ENCODE data around the gene TNNI2. TPM values are rescaled to one million over a fixed set of nuclear protein-coding genes. Genes with fewer than 3 reads are reported as not detected.

TNNI2 gene
- total RNA-seq, 1 experiment from 2014 or later: 7.8 TPM

- H3K27me3 ChIP-seq (ENCODE audit: insufficient read depth, low read depth): no peaks in the 10 kb centered on the region
- H2AFZ ChIP-seq: no peak overlapping the region
- no peaks in the 10 kb centered on the region for H4K20me1 ChIP-seq (ENCODE audit: insufficient read depth)
- H3K4me3 ChIP-seq: no peak overlapping the region
- no peaks in the 10 kb centered on the region for H3K36me3 ChIP-seq (ENCODE audit: low read depth)
- no TSS peak for BruUV-seq (replicated peaks)
- TF ChIP-seq CTCF (conservative IDR thresholded peaks at IDR 0.05) (no peak), EZH2 (IDR thresholded peaks at IDR 0.05; ENCODE audit: low read depth) (no peak)
- no peak for DNase-seq
- no peaks in the 10 kb centered on the region for H3F3A ChIP-seq (ENCODE audit: insufficient read depth, low read depth)
- H3K4me1 ChIP-seq (replicated peaks; ENCODE audit: insufficient read depth): no peaks in the 10 kb centered on the region
- ChIA-PET CTCF (no interaction called here), POLR2A (ENCODE audit: unreplicated experiment) (interaction anchor here (0.6 kb wide), 1 partner anchor 40 kb away, joined by 3 read pairs; no protein-coding TSS in a partner anchor)
- H3K4me2 ChIP-seq: no peak overlapping the region
- no peaks in the 10 kb centered on the region for H3K9me3 ChIP-seq (ENCODE audit: insufficient read depth, low read depth)
- no peaks in the 10 kb centered on the region for H3K9me2 ChIP-seq (ENCODE audit: insufficient read depth)
- H3K27ac ChIP-seq: no peak overlapping the region
- intact Hi-C loops (cut with micrococcal nuclease; ENCODE audit: unreplicated experiment): no loop called here
- no peaks in the 10 kb centered on the region for H3K79me2 ChIP-seq (ENCODE audit: low read depth)
Measured at GRCh38 chr11:1854132-1854948, 15.6 kb downstream of the TNNI2 start.

GRCh38 chr11:1854949-1855885, 16.4 kb downstream of the TNNI2 start:
- Histone ChIP-seq H3K9me3 (ENCODE audit: insufficient read depth, low read depth) (no peaks in the 10 kb centered on the region), H3F3A (ENCODE audit: insufficient read depth, low read depth) (no peaks in the 10 kb centered on the region), H3K27ac (no peak overlapping the region), H3K9me2 (ENCODE audit: insufficient read depth) (no peaks in the 10 kb centered on the region), H3K36me3 (ENCODE audit: low read depth) (no peaks in the 10 kb centered on the region), H3K4me1 (replicated peaks; ENCODE audit: insufficient read depth) (no peaks in the 10 kb centered on the region), H2AFZ (no peak overlapping the region), H4K20me1 (ENCODE audit: insufficient read depth) (no peaks in the 10 kb centered on the region), H3K4me3 (no peak overlapping the region), H3K4me2 (no peak overlapping the region), H3K27me3 (ENCODE audit: insufficient read depth, low read depth) (no peaks in the 10 kb centered on the region), H3K79me2 (ENCODE audit: low read depth) (no peaks in the 10 kb centered on the region)
- no TSS peak for BruUV-seq (replicated peaks)
- DNase-seq: no peak
- intact Hi-C loops (cut with micrococcal nuclease; ENCODE audit: unreplicated experiment): no loop called here
- TF ChIP-seq CTCF (conservative IDR thresholded peaks at IDR 0.05) (no peak), EZH2 (IDR thresholded peaks at IDR 0.05; ENCODE audit: low read depth) (no peak)
- ChIA-PET CTCF (no interaction called here), POLR2A (ENCODE audit: unreplicated experiment) (no interaction called here)

- Histone ChIP-seq H3K36me3 (ENCODE audit: low read depth) (no peaks in the 10 kb centered on the region), H3K9me2 (ENCODE audit: insufficient read depth) (no peaks in the 10 kb centered on the region), H3F3A (ENCODE audit: insufficient read depth, low read depth) (no peaks in the 10 kb centered on the region), H3K27me3 (ENCODE audit: insufficient read depth, low read depth) (no peaks in the 10 kb centered on the region), H4K20me1 (ENCODE audit: insufficient read depth) (no peaks in the 10 kb centered on the region), H3K9me3 (ENCODE audit: insufficient read depth, low read depth) (no peaks in the 10 kb centered on the region), H3K4me1 (replicated peaks; ENCODE audit: insufficient read depth) (no peaks in the 10 kb centered on the region), H3K4me2 (no peak overlapping the region), H3K27ac (no peak overlapping the region), H3K4me3 (no peak overlapping the region), H3K79me2 (ENCODE audit: low read depth) (no peaks in the 10 kb centered on the region), H2AFZ (no peak overlapping the region)
- no peak for DNase-seq
- TF ChIP-seq EZH2 (IDR thresholded peaks at IDR 0.05; ENCODE audit: low read depth) (no peak), CTCF (conservative IDR thresholded peaks at IDR 0.05) (no peak)
- ChIA-PET CTCF (no interaction called here), POLR2A (ENCODE audit: unreplicated experiment) (no interaction called here)
- BruUV-seq (replicated peaks): no TSS peak
- intact Hi-C loops (cut with micrococcal nuclease; ENCODE audit: unreplicated experiment): no loop called here
Measured at GRCh38 chr11:1855886-1856265, 17.1 kb downstream of the TNNI2 start.

Data from PC-9 (cell line).